ENCODE data around the gene OTUD3.

DNA sequence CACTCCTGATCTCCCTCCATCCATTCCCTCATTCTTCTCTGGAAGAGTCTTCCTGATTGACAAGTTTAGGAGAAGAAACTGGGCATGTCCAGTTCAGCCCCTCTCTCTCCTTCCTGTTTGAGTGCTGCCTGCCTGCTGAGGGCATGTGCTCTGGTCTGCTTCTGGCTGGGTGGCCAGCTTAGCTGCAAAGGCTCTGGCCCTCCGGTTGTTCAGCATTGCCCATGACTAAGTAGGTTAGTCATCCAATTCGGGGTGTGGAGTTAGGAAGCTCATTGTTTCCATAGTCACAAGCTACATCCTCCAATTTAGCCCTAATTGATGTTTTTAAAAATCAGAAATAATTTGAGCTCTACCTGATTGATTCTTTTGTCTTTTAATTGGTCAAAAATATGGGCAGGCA is 66.8 kb downstream of the OTUD3 start:
- no peak for TF ChIP-seq POLR2A (IDR thresholded peaks at IDR 0.05)
- TF ChIP-seq, protein P1, sequence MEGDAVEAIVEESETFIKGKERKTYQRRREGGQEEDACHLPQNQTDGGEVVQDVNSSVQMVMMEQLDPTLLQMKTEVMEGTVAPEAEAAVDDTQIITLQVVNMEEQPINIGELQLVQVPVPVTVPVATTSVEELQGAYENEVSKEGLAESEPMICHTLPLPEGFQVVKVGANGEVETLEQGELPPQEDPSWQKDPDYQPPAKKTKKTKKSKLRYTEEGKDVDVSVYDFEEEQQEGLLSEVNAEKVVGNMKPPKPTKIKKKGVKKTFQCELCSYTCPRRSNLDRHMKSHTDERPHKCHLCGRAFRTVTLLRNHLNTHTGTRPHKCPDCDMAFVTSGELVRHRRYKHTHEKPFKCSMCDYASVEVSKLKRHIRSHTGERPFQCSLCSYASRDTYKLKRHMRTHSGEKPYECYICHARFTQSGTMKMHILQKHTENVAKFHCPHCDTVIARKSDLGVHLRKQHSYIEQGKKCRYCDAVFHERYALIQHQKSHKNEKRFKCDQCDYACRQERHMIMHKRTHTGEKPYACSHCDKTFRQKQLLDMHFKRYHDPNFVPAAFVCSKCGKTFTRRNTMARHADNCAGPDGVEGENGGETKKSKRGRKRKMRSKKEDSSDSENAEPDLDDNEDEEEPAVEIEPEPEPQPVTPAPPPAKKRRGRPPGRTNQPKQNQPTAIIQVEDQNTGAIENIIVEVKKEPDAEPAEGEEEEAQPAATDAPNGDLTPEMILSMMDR (IDR thresholded peaks at IDR 0.05), result no peak
